ENCODE data around the gene TRAPPC14.
"Not testable (repeated sequence)": the region's sequence is repeated elsewhere in the genome, so short reads cannot be mapped to it uniquely, and the experiment has no call there.

The TRAPPC14 gene

GRCh38 chr7:100152937-100153666 lies 5.4 kb downstream of the TRAPPC14 start:
- DNase-seq, result no peak

DNA sequence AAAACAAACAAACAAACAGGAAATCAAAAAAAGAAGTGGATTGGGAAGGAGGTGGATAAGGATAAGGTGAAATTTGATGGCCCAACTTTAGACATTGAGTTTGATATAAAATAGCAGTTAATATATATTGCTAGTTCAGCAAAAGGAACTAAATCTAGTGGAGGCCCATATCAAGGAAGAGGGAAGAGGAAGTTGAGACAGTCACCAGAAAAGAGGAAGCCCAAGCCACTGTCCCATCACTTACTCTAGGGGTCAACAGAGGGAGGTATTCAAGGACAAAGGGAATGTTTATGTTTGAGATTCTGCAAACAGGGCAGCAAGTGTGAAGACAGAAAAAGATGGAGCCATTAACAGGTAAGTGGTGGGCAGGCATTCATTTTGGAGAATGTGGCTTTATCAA lies 6.1 kb downstream of the TRAPPC14 start:
- DNase-seq, result no peak

DNA sequence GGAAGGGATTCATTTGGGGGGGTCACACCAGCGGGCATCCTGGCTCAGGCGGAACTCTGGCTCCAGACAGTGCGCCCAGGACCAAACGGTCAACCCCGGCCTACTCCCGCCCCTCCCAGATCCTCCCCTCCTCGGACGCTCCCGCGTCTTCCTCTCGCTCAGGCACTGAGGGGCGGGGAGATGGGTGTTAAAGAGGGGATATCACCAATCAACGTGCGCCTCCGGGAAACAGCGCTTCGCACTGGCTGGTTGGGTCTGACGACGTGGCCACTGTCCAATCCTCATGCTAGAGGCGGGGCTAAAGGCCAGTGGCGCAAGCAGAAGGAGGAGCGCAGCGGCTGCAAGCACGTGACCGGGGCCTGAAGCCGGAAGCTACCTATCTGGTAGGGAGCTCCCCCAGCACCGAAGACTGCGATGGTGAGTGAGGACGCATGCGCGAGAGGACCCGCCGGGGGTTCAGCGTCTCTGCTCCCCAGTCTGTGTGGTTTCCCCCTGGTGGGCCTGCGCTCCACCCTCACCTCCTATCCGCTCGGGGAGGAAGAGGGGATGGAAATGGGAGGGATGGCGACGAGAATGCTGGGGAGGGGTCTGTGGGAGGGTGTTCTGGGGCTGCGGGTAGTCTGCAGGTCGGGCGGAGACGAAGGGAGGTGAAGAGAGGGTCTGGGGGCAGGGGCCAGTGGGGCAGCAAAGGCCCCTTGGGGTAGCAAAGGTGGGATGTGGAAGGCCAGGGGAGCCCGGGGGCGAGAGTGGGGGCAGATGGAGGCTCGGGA lies 9.8 kb downstream of the TRAPPC14 start, which contains the start of gene LAMTOR4:
Gene LAMTOR4, plus strand, starts transcription at position 360 of the 770 bp plus-strand sequence. Its CDS starts 55 bp downstream, at position 415.
- DNase-seq, result peak; percentile 95

DNA sequence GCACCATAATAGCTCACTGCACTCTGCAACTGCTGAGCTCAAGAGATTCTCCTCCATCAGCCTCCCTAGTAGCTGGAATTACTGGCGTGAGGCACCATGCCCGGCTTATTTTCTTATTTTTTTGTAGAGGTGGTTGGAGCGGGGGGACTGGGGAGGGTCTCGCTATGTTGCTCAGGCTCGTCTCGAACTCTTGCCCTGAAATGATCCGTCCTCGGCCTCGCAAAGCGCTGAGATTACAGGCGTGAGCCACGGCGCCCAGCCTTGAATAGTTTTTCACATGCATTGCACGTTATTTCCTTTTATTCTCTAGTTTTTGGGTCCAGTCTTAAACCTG lies 10.3 kb downstream of the TRAPPC14 start:
- no peak for DNase-seq

DNA sequence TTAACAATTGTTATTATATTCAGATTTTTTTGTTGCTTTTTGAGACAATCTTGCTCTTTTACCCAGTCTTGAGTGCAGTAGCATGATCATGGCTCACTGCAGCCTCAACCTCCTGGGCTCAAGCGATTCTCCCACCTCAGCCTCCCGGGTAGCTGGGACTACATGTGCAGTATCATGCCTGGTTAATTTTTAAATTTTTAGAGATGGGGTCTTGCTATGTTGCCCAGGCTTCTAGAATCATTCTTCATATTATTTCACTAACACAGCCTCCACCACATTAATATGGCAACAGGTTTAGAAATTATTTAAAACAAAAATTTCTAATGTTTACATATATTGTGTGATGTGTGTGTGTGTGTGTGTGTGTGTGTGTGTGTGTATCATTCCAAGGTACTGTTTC lies 11.2 kb downstream of the TRAPPC14 start:
- DNase-seq, result no peak

GRCh38 chr7:100146350-100146749 lies 12.2 kb downstream of the TRAPPC14 start:
- DNase-seq, result not testable (repeated sequence)

DNA sequence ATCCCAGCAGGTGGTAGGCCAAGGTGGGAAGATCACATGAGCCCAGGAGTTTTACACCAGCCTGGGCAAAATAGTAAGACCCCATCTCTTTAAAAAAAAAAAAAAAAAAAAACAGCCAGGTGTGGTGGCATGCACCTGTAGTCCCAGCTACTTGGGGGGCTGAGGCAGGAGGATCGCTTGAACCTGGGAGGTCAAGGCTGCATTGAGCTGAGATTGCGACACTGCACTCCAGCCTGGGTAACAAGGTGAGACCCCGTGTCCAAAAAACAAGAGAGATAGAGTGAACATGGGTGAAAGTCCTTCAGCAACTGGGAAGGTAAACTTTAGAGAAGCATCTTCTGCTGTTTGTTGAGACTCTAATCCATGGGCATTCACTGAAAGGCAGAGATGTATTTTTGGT lies 16.1 kb downstream of the TRAPPC14 start:
- no peak for DNase-seq

- DNase-seq, result no peak
Observed at GRCh38 chr7:100141555-100141949, 17.0 kb downstream of the TRAPPC14 start.

DNA sequence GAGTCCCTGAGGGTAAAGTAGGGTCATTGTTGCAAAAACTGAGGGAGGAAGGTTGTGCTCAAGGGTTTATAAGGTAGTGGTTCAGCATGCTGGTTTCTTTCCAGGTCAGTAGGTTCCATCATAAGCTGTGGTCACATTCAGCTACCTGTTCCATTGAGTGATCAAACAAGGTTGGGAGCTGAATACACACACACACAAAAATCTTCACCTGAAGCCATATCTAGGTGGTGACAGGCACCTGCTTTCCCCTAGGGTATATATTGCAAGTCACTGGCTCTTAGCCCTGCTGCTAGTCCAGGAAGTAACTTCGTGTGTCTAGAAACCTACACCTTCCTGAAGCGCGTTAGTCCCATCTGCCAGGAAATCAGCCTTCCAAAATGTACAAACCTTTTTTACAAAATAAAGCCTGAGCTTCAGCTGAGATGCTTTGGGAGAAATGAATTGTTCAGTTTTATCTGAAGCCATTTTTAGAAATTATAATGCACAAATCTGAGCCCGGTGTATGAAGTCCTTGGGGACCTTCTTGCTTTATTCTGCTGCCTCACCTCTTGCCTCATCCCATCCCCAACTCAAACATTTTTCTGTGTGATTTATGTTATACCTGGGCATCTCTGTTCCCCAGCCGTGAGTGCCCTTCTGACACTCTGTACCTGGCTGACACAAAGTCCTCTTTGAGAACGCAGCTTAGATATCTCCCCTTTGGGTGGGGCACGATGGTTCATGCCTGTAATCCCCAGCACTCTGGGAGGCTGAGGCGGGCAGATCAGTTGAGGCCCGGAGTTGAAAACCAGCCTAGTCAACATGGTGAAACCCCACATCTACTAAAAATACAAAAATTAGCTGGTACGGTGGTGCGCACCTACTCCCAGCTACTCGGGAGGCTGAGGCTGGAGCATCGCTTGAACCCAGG lies 20.4 kb downstream of the TRAPPC14 start:
- DNase-seq, result no peak

DNA sequence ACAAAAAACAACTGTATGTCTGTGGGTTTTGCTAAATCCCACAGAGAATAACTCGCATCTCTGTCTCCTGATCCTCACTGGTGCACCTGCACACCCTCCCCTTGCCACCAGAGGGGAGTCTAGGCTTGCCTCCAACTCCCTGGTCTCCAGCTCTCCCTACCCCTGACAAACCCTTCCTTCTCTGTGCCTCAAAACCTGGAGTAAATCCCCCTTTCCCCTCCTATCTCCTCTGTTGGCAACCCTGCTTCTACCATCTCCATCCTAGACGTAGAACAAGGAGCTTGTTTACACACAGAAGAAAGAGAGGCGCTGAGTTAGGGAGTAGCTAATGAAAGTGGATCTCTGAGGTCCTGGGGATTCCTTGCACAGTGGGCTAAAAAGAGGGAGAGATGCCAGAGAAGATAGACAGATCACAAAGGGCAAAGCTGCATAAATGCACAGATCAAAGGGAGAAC lies 25.8 kb downstream of the TRAPPC14 start:
- DNase-seq, result no peak

DNA sequence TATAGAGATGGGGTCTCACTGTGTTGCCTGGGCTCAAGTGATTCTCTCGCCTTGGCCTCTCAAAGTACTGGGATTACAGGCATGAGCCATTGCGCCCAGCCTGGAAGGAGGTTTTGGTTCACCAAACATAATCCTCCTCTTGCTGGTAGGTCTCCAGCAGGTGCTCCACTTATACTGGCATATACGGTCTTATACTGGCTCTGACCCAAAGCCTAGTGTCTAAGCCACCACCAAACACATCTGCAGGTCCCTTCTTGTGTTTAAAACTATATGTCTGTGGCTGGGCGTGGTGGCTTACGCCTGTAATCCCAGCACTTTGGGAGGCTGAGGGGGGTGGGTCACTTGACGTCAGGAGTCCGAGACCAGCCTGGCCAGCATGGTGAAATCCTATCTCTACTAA lies 26.4 kb downstream of the TRAPPC14 start:
- DNase-seq, result no peak

DNA sequence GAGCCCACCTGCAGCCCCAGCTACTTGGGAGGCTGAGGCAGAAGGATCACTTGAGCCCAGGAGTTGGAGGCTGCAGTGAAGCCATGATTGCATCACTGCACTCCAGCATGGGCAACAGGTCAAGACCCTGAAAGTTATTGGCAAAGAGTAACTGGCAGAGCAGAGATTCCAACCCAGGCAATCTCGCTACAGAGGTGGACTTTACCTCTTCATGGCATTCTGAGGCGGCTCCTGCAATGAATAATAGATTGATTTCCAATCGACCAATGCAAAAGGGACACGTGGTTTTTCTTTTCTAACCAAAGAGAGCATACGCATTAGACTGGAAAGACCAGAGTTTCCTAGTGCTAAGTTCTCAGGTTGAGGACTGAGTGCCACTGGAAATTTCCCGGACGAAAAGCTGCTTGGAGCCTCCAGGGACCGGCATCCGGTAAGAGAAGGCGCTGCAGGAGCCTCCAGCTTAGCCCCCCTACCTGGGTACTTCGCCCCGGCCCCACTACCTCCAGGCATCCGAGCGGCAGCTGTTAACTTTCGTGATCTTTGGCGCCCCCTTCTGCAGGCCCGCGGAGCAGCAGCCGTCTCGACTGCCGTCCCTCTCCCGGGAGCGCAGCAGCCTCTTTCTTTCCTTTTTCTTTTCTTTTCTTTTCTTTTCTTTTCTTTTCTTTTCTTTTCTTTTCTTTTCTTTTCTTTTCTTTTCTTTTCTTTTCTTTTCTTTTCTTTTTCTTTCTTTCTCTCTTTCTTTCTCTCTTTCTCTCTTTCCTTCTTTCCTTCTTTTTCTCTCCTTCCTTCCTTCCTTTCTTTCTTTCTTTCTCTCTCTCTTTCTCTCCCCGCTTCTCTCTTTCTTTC lies 27.7 kb downstream of the TRAPPC14 start:
- no peak for DNase-seq

GRCh38 chr7:100130220-100130607 lies 28.3 kb downstream of the TRAPPC14 start:
- DNase-seq, result peak; percentile 44

GRCh38 chr7:100128637-100128963 lies 29.9 kb downstream of the TRAPPC14 start:
- DNase-seq, result no peak

- DNase-seq, result no peak
Observed at GRCh38 chr7:100127866-100128636, 30.5 kb downstream of the TRAPPC14 start.

DNA sequence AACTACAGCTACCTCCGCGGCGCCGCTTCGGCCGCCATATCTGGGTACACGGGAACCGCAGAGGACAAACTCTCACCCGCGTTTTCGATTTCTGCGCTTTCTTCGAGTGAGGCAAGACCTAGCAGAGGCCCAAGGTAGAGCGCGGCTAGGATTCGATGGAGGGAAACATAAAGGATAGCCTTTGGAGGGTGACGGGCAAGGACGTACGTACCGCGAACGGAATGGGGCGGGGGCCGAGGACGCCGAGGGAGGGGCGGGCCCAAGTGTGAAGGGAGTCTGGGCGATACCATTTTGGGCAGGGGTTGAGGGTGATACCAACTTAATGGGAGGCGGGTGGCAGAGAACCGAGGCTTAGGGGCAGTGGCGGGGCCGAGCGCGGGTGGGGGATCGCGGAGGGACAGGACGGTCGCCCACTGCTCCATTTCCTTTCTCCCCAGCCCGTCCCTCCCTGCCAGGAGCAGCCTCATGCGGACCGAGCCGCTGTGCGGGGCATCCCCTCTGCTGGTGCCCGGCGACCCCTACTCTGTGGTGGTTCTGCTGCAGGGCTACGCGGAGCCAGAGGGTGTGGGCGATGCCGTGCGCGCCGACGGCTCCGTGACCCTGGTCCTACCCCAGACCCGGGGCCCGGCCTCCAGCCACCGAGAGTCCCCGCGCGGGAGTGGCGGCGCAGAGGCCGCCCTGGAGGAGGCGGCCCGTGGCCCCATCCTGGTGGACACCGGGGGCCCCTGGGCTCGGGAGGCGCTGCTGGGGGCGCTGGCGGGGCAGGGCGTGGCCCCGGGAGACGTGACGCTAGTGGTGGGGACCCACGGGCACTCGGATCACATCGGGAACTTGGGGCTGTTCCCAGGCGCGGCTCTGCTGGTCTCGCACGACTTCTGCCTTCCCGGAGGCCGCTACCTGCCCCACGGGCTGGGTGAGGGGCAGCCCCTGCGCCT lies 31.3 kb downstream of the TRAPPC14 start, which contains the start of gene MBLAC1:
Gene MBLAC1, plus strand, starts transcription at position 37 of the 935 bp plus-strand sequence. Its CDS starts 429 bp downstream, at position 466.
- peak; percentile 87 for DNase-seq

DNA sequence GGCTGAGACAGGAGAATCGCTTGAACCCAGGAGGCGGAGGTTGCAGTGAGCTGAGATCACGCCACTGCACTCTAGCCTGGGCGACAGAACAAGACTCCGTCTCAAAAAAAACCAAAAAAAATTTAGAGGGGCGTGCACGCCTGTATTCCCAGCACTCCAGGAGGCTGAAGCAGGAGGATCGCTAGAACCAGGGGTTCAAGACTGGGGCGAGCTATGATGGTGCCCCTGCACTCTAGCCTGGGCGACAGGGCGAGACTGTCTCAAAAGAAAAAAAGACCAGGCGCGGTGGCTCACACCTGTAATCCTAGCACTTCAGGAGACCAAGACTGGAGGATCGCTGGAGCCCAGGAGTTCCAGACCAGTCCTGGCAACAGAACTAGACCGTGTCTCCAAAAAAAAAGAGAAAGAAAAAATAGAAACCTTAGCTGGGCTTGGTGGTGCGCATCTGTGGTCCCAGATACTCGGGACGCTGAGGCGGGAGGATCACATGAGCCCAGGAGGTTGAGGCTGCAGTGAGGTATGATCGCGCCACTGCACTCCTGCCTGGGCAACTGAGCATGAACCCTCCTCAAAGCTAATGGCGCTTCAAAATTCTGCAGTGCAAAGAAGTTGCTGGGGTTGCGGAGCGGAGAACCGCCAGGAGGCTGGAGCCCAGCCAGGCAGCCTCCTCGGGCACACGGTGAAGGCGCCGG lies 32.1 kb downstream of the TRAPPC14 start:
- DNase-seq, result no peak

GRCh38 chr7:100124301-100125230 lies 34.0 kb downstream of the TRAPPC14 start:
- no peak for DNase-seq
